HG02870 (cell line): ENCODE data around the gene PYGO2.

Experiments used
- ATAC-seq: cut with Tn5 transposase; IDR thresholded peaks from one replicate; pipeline ENCODE4 v1.9.1; 2021; ENCODE audit warnings: mild to moderate bottlenecking, moderate library complexity; ENCODE audit not compliant: unreplicated experiment

PYGO2 gene

GRCh38 chr1:154945962-154946850 is 15.4 kb downstream of the PYGO2 start:
- no peak for ATAC-seq

GRCh38 chr1:154945160-154945961 is 16.2 kb downstream of the PYGO2 start:
- ATAC-seq, result no peak

- no peak for ATAC-seq
Measured at GRCh38 chr1:154944401-154945159, 17.0 kb downstream of the PYGO2 start.

- ATAC-seq, result no peak
Measured at GRCh38 chr1:154943649-154944400, 17.8 kb downstream of the PYGO2 start.

GRCh38 chr1:154941333-154942013 is 20.1 kb downstream of the PYGO2 start:
- ATAC-seq, result no peak

- no peak for ATAC-seq
Measured at GRCh38 chr1:154940651-154941194, 20.9 kb downstream of the PYGO2 start.

- no peak for ATAC-seq
Measured at GRCh38 chr1:154940213-154940560, 21.4 kb downstream of the PYGO2 start.

GRCh38 chr1:154938604-154939399 is 22.8 kb downstream of the PYGO2 start:
- no peak for ATAC-seq

- ATAC-seq, result no peak
Measured at GRCh38 chr1:154937988-154938386, 23.6 kb downstream of the PYGO2 start.

GRCh38 chr1:154937085-154937987 is 24.2 kb downstream of the PYGO2 start:
- ATAC-seq, result peak; percentile 47

- ATAC-seq, result peak; percentile 65
Measured at GRCh38 chr1:154936555-154937084, 25.0 kb downstream of the PYGO2 start, which contains the start of gene PMVK. Gene PMVK, minus strand, starts transcription at chr1:154936719. Its CDS starts 34 bp downstream, at chr1:154936685.

- no peak for ATAC-seq
Measured at GRCh38 chr1:154935749-154936554, 25.6 kb downstream of the PYGO2 start.

- no peak for ATAC-seq
Measured at GRCh38 chr1:154934358-154934948, 27.1 kb downstream of the PYGO2 start.

GRCh38 chr1:154931940-154932487 is 29.6 kb downstream of the PYGO2 start:
- no peak for ATAC-seq

- no peak for ATAC-seq
Measured at GRCh38 chr1:154926201-154926600, 35.4 kb downstream of the PYGO2 start.
